SK-N-MC (cell line): ENCODE measurements around the gene KLF12.

ENCODE experiments used
- EZH2 ChIP-seq: fragments of 200-600 bp; sonication (generic); IDR thresholded peaks from one replicate; pipeline ENCODE4 v1.6.1; 2017; ENCODE audit warnings: antibody characterized with exemption
- FOXP2 ChIP-seq: optimal IDR thresholded peaks from 2 replicates; pipeline ENCODE3; 2011; ENCODE audit warnings: mild to moderate bottlenecking, moderate library complexity; ENCODE audit not compliant: insufficient read depth; ENCODE audit errors: extremely low read length, control extremely low read depth
- POLR2AphosphoS5 ChIP-seq: IDR thresholded peaks from 2 replicates; pipeline ENCODE4 v1.6.1; 2012; ENCODE audit warnings: mild to moderate bottlenecking, low read depth, low read length, borderline replicate concordance

DNA sequence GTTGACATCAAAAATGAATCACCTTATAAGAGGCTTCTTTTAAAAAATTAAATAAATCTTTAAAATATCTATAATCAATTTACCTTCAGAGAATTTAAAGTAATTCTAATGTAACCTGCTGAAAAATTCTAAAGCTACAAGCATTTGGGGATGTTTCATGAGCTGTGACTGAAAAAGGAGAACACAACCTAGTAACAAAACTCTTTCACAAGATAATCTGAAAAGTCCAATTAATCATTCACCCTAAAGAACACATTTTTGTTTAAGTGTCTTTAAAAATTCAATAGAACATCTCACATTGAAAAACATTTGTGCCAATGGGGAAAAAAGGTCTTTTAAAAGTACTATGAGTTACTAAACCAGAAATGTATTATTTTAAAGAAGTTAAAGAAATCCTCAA lies 22.8 kb downstream of the KLF12 start:
- TF ChIP-seq EZH2 (no peak), POLR2AphosphoS5 (no peak), FOXP2 (no peak)
